Measurements from ENCODE around the gene RHBDL1. TPM values are rescaled to one million over a fixed set of nuclear protein-coding genes. Genes with fewer than 3 reads are reported as not detected.

Gene RHBDL1
- total and polyA plus RNA-seq, 2 donors, result 3.1 to 5.1 TPM

- Histone ChIP-seq H3K27ac (ENCODE audit: low read depth in 1 of 2, low read length in 1 of 2) (peak overlapping the region in 1 of 2 donors; percentile 17), H3K36me3 (ENCODE audit: control insufficient read depth in 2 of 2, insufficient read depth in 2 of 2, low read length in 1 of 2) (peaks cover 0 to 3% of the 10 kb centered on the region in 2 donors), H3K4me1 (ENCODE audit: control insufficient read depth in 2 of 2, insufficient read depth in 2 of 2, low read length in 2 of 2) (peaks cover 69 to 89% of the 10 kb centered on the region in 2 donors), H3K9me3 (ENCODE audit: control insufficient read depth in 2 of 2, insufficient read depth in 1 of 2, low read length in 1 of 2) (peaks cover 0 to 24% of the 10 kb centered on the region in 2 donors), H3K27me3 (ENCODE audit: control insufficient read depth in 2 of 2, insufficient read depth in 1 of 2, low read length in 1 of 2) (peaks cover 0 to 31% of the 10 kb centered on the region in 2 donors), H3K4me3 (ENCODE audit: low read length in 2 of 2) (peak overlapping the region in 1 of 2 donors; percentile 71)
- no peak for DNase-seq (ENCODE audit: low read depth in 6 of 9, low spot score in 9 of 9)
- 91% methylated on average over 24 of the region's 24 CpGs for WGBS
These were observed 47.6 kb downstream of the RHBDL1 start for GRCh38 chr16:722835-723633.

GRCh38 chr16:723695-724094 lies 48.2 kb downstream of the RHBDL1 start:
- WGBS, result 95% methylated on average over 9 of the region's 9 CpGs

GRCh38 chr16:724188-725040 lies 48.9 kb downstream of the RHBDL1 start:
- peaks cover 55 to 79% of the 10 kb centered on the region in 2 donors for H3K4me1 ChIP-seq (ENCODE audit: control insufficient read depth in 2 of 2, insufficient read depth in 2 of 2, low read length in 2 of 2)
- H3K27me3 ChIP-seq (ENCODE audit: control insufficient read depth in 2 of 2, insufficient read depth in 1 of 2, low read length in 1 of 2), result peaks cover 4 to 44% of the 10 kb centered on the region in 2 donors
- peak in 2 of 9 donors; percentile 51 to 75 for DNase-seq (ENCODE audit: low read depth in 6 of 9, low spot score in 9 of 9)
- peaks cover 0 to 24% of the 10 kb centered on the region in 2 donors for H3K9me3 ChIP-seq (ENCODE audit: control insufficient read depth in 2 of 2, insufficient read depth in 1 of 2, low read length in 1 of 2)
- WGBS, result 63% methylated on average over 29 of the region's 29 CpGs
- H3K4me3 ChIP-seq (ENCODE audit: low read length in 2 of 2), result no peak overlapping the region
- peak overlapping the region in 1 of 2 donors; percentile 76 for H3K27ac ChIP-seq (ENCODE audit: low read depth in 1 of 2, low read length in 1 of 2)
- peaks cover 0 to 9% of the 10 kb centered on the region in 2 donors for H3K36me3 ChIP-seq (ENCODE audit: control insufficient read depth in 2 of 2, insufficient read depth in 2 of 2, low read length in 1 of 2)

More at GRCh38 chr16:723695-724094, 48.2 kb downstream of the RHBDL1 start:
- Histone ChIP-seq H3K36me3 (ENCODE audit: control insufficient read depth in 2 of 2, insufficient read depth in 2 of 2, low read length in 1 of 2) (peaks cover 0 to 3% of the 10 kb centered on the region in 2 donors), H3K9me3 (ENCODE audit: control insufficient read depth in 2 of 2, insufficient read depth in 1 of 2, low read length in 1 of 2) (peaks cover 0 to 24% of the 10 kb centered on the region in 2 donors), H3K4me1 (ENCODE audit: control insufficient read depth in 2 of 2, insufficient read depth in 2 of 2, low read length in 2 of 2) (peaks cover 62 to 86% of the 10 kb centered on the region in 2 donors), H3K27ac (ENCODE audit: low read depth in 1 of 2, low read length in 1 of 2) (peak overlapping the region in 1 of 2 donors; percentile 76), H3K4me3 (ENCODE audit: low read length in 2 of 2) (no peak overlapping the region), H3K27me3 (ENCODE audit: control insufficient read depth in 2 of 2, insufficient read depth in 1 of 2, low read length in 1 of 2) (peaks cover 4 to 36% of the 10 kb centered on the region in 2 donors)
- DNase-seq (ENCODE audit: low read depth in 6 of 9, low spot score in 9 of 9), result no peak

- Histone ChIP-seq H3K27ac (ENCODE audit: low read depth in 1 of 2, low read length in 1 of 2) (peak overlapping the region in 1 of 2 donors; percentile 76), H3K9me3 (ENCODE audit: control insufficient read depth in 2 of 2, insufficient read depth in 1 of 2, low read length in 1 of 2) (peaks cover 0 to 28% of the 10 kb centered on the region in 2 donors), H3K4me1 (ENCODE audit: control insufficient read depth in 2 of 2, insufficient read depth in 2 of 2, low read length in 2 of 2) (peaks cover 50 to 73% of the 10 kb centered on the region in 2 donors), H3K36me3 (ENCODE audit: control insufficient read depth in 2 of 2, insufficient read depth in 2 of 2, low read length in 1 of 2) (peaks cover under 1 to 15% of the 10 kb centered on the region in 2 donors), H3K4me3 (ENCODE audit: low read length in 2 of 2) (no peak overlapping the region), H3K27me3 (ENCODE audit: control insufficient read depth in 2 of 2, insufficient read depth in 1 of 2, low read length in 1 of 2) (peaks cover 4 to 47% of the 10 kb centered on the region in 2 donors)
- 94% methylated on average over 7 of the region's 7 CpGs for WGBS
- DNase-seq (ENCODE audit: low read depth in 6 of 9, low spot score in 9 of 9), result no peak
These were observed 49.5 kb downstream of the RHBDL1 start for GRCh38 chr16:725041-725376.

GRCh38 chr16:725463-726187 lies 50.2 kb downstream of the RHBDL1 start:
- Histone ChIP-seq H3K36me3 (ENCODE audit: control insufficient read depth in 2 of 2, insufficient read depth in 2 of 2, low read length in 1 of 2) (peaks cover 5 to 21% of the 10 kb centered on the region in 2 donors), H3K27ac (ENCODE audit: low read depth in 1 of 2, low read length in 1 of 2) (peak overlapping the region; percentile 4 to 14), H3K9me3 (ENCODE audit: control insufficient read depth in 2 of 2, insufficient read depth in 1 of 2, low read length in 1 of 2) (peaks cover 0 to 30% of the 10 kb centered on the region in 2 donors), H3K4me3 (ENCODE audit: low read length in 2 of 2) (no peak overlapping the region), H3K27me3 (ENCODE audit: control insufficient read depth in 2 of 2, insufficient read depth in 1 of 2, low read length in 1 of 2) (peaks cover 4 to 47% of the 10 kb centered on the region in 2 donors), H3K4me1 (ENCODE audit: control insufficient read depth in 2 of 2, insufficient read depth in 2 of 2, low read length in 2 of 2) (peaks cover 49 to 67% of the 10 kb centered on the region in 2 donors)
- WGBS, result 69% methylated on average over 23 of the region's 23 CpGs
- peak in 1 of 9 donors; percentile 59 for DNase-seq (ENCODE audit: low read depth in 6 of 9, low spot score in 9 of 9)

- Histone ChIP-seq H3K4me3 (ENCODE audit: low read length in 2 of 2) (no peak overlapping the region), H3K36me3 (ENCODE audit: control insufficient read depth in 2 of 2, insufficient read depth in 2 of 2, low read length in 1 of 2) (peaks cover 5 to 26% of the 10 kb centered on the region in 2 donors), H3K9me3 (ENCODE audit: control insufficient read depth in 2 of 2, insufficient read depth in 1 of 2, low read length in 1 of 2) (peaks cover 0 to 28% of the 10 kb centered on the region in 2 donors), H3K27ac (ENCODE audit: low read depth in 1 of 2, low read length in 1 of 2) (peak overlapping the region in 1 of 2 donors; percentile 14), H3K27me3 (ENCODE audit: control insufficient read depth in 2 of 2, insufficient read depth in 1 of 2, low read length in 1 of 2) (peaks cover 4 to 47% of the 10 kb centered on the region in 2 donors), H3K4me1 (ENCODE audit: control insufficient read depth in 2 of 2, insufficient read depth in 2 of 2, low read length in 2 of 2) (peaks cover 49 to 68% of the 10 kb centered on the region in 2 donors)
- DNase-seq (ENCODE audit: low read depth in 6 of 9, low spot score in 9 of 9), result no peak
- WGBS, result 62% methylated on average over 9 of the region's 9 CpGs
These were observed 50.6 kb downstream of the RHBDL1 start for GRCh38 chr16:726188-726437.

GRCh38 chr16:726438-727290 lies 51.2 kb downstream of the RHBDL1 start, which contains the start of the genes CCDC78 and HAGHL:
Gene CCDC78 (minus strand): TSS chr16:726443. CDS start chr16:726367, 76 bp downstream.
Gene HAGHL (plus strand): TSS chr16:727106. CDS start chr16:727510, 404 bp downstream.
- peak in 4 of 9 donors; percentile 53 to 77 (median 60) for DNase-seq (ENCODE audit: low read depth in 6 of 9, low spot score in 9 of 9)
- Histone ChIP-seq H3K27ac (ENCODE audit: low read depth in 1 of 2, low read length in 1 of 2) (peak within 1 kb of the TSS; percentile 14 to 36), H3K36me3 (ENCODE audit: control insufficient read depth in 2 of 2, insufficient read depth in 2 of 2, low read length in 1 of 2) (peaks cover 5 to 31% of the 10 kb centered on the region in 2 donors), H3K4me3 (ENCODE audit: low read length in 2 of 2) (peak within 1 kb of the TSS; percentile 49 to 67), H3K27me3 (ENCODE audit: control insufficient read depth in 2 of 2, insufficient read depth in 1 of 2, low read length in 1 of 2) (peaks cover 4 to 47% of the 10 kb centered on the region in 2 donors), H3K4me1 (ENCODE audit: control insufficient read depth in 2 of 2, insufficient read depth in 2 of 2, low read length in 2 of 2) (peaks cover 48 to 70% of the 10 kb centered on the region in 2 donors), H3K9me3 (ENCODE audit: control insufficient read depth in 2 of 2, insufficient read depth in 1 of 2, low read length in 1 of 2) (peaks cover 0 to 25% of the 10 kb centered on the region in 2 donors)
- 6% methylated on average over 85 of the region's 88 CpGs for WGBS

All from thymus (tissue), 11 donors.